NCI-H1105 treated with DMSO at 0.1 percent for 48 hours (cell line): ENCODE results near the gene ARHGAP42.

Experiments
- DNase-seq: peaks from one replicate; lab custom pipeline; 2025; lab: John Stamatoyannopoulos, UW

Gene ARHGAP42

GRCh38 chr11:100759106-100759505, 72.0 kb downstream of the ARHGAP42 start:
- no peak for DNase-seq

GRCh38 chr11:100759856-100760255, 72.8 kb downstream of the ARHGAP42 start:
- no peak for DNase-seq

GRCh38 chr11:100760744-100761143, 73.7 kb downstream of the ARHGAP42 start:
- DNase-seq: no peak

- DNase-seq: no peak
Observed at GRCh38 chr11:100761841-100762240, 74.8 kb downstream of the ARHGAP42 start.

GRCh38 chr11:100766764-100767163, 79.7 kb downstream of the ARHGAP42 start:
- DNase-seq: no peak

- no peak for DNase-seq
Observed at GRCh38 chr11:100769165-100769564, 82.1 kb downstream of the ARHGAP42 start.

- DNase-seq: no peak
Observed at GRCh38 chr11:100769617-100770016, 82.5 kb downstream of the ARHGAP42 start.

GRCh38 chr11:100774132-100774531, 87.0 kb downstream of the ARHGAP42 start:
- no peak for DNase-seq

- no peak for DNase-seq
Observed at GRCh38 chr11:100774859-100775258, 87.8 kb downstream of the ARHGAP42 start.

GRCh38 chr11:100776212-100776896, 89.3 kb downstream of the ARHGAP42 start:
- no peak for DNase-seq

GRCh38 chr11:100777103-100777502, 90.0 kb downstream of the ARHGAP42 start:
- DNase-seq: no peak

- no peak for DNase-seq
Observed at GRCh38 chr11:100777736-100778135, 90.6 kb downstream of the ARHGAP42 start.

- DNase-seq: no peak
Observed at GRCh38 chr11:100778166-100778785, 91.2 kb downstream of the ARHGAP42 start.

- DNase-seq: no peak
Observed at GRCh38 chr11:100780470-100780869, 93.4 kb downstream of the ARHGAP42 start.

GRCh38 chr11:100785148-100785983, 98.3 kb downstream of the ARHGAP42 start:
- no peak for DNase-seq

GRCh38 chr11:100788561-100789295, 101.6 kb downstream of the ARHGAP42 start:
- no peak for DNase-seq

- no peak for DNase-seq
Observed at GRCh38 chr11:100789500-100789899, 102.4 kb downstream of the ARHGAP42 start.

GRCh38 chr11:100790073-100790472, 103.0 kb downstream of the ARHGAP42 start:
- DNase-seq: no peak

GRCh38 chr11:100791103-100791502, 104.0 kb downstream of the ARHGAP42 start:
- DNase-seq: no peak

- no peak for DNase-seq
Observed at GRCh38 chr11:100791860-100792259, 104.8 kb downstream of the ARHGAP42 start.

- no peak for DNase-seq
Observed at GRCh38 chr11:100793525-100793924, 106.4 kb downstream of the ARHGAP42 start.

- DNase-seq: no peak
Observed at GRCh38 chr11:100794446-100794845, 107.4 kb downstream of the ARHGAP42 start.
